Progenitor cell of endocrine pancreas (in vitro differentiated cells): Measurements from ENCODE around the gene SHOC1. TPM values are rescaled to one million over a fixed set of nuclear protein-coding genes. Genes with fewer than 3 reads are reported as not detected.

Source experiments
- DNase-seq: peaks from one replicate; pipeline ENCODE4 v3.0.0; 2021; ENCODE audit warnings: low spot score; ENCODE audit not compliant: unreplicated experiment
- H3K27ac Mint-ChIP-seq: 2 replicates; pipeline ENCODE4 v1.8.0; 2021; ENCODE audit warnings: mild to moderate bottlenecking, moderate library complexity, mixed read lengths
- H3K27me3 Mint-ChIP-seq: 2 replicates; pipeline ENCODE4 v1.8.0; 2021; ENCODE audit warnings: mixed read lengths
- H3K36me3 Mint-ChIP-seq: 2 replicates; pipeline ENCODE4 v1.8.0; 2022; ENCODE audit warnings: mixed read lengths; ENCODE audit not compliant: insufficient read depth
- H3K4me1 Mint-ChIP-seq: 2 replicates; pipeline ENCODE4 v1.8.0; 2021; ENCODE audit warnings: low read depth, mixed read lengths
- H3K4me3 Mint-ChIP-seq: 2 replicates; pipeline ENCODE4 v1.8.0; 2021; ENCODE audit warnings: low read depth, mild to moderate bottlenecking, moderate library complexity, mixed read lengths
- H3K9me3 Mint-ChIP-seq: 2 replicates; pipeline ENCODE4 v1.8.0; 2021; ENCODE audit warnings: low read depth, mixed read lengths
- total RNA-seq: library from RNA; stranded (reverse); gene quantifications from 2 replicates; pipeline ENCODE4 v1.2.1, GENCODE V29; 2021
- TF ChIP-seq, protein P1 (sequence below): fragments of 200-600 bp; sonication (generic); IDR thresholded peaks from one replicate; pipeline ENCODE4 v1.5.0; 2021; ENCODE audit warnings: antibody characterized with exemption, mild to moderate bottlenecking; ENCODE audit not compliant: unreplicated experiment

Gene SHOC1
- total RNA-seq, 1 donor from 2014 or later: not detected

DNA sequence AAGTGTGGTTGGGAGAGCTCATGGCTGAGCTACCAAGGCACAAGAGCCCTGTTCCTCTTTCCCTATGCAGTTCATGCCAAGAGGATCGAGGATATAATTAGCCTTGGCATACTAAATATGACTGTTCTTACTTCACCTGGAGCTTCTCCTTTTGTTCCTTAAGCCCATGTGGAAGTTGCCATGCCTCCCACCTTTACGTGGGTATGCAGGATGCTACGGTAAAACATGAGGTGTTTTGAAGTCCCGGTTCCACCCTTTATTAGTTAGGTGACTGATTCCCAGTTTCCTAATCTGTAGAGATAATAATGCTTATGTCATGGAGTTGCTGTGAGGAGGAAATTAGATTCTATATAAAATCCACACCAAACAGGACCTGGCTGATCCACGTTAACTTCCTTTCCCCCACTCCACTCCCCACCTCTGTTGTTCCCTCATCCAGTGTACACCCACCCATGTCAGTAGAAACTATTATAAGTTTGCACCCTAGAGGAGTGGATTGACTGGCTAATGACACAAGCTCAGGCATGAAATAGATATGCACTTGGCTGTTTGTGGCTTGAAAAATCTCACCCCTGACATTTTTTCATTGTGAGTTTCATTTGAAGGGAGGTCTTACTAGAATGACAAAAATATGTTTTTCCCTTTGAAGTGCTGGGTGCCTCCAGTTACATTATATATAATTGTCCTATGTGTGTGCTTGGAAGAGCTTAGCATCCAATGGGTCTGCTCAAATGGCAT is 36.8 kb upstream of the SHOC1 start:
- no peak overlapping the region for H3K4me3 Mint-ChIP-seq
- H3K27ac Mint-ChIP-seq: no peak overlapping the region
- H3K9me3 Mint-ChIP-seq: no peaks in the 10 kb centered on the region
- no peak for DNase-seq
- TF ChIP-seq, protein P1, sequence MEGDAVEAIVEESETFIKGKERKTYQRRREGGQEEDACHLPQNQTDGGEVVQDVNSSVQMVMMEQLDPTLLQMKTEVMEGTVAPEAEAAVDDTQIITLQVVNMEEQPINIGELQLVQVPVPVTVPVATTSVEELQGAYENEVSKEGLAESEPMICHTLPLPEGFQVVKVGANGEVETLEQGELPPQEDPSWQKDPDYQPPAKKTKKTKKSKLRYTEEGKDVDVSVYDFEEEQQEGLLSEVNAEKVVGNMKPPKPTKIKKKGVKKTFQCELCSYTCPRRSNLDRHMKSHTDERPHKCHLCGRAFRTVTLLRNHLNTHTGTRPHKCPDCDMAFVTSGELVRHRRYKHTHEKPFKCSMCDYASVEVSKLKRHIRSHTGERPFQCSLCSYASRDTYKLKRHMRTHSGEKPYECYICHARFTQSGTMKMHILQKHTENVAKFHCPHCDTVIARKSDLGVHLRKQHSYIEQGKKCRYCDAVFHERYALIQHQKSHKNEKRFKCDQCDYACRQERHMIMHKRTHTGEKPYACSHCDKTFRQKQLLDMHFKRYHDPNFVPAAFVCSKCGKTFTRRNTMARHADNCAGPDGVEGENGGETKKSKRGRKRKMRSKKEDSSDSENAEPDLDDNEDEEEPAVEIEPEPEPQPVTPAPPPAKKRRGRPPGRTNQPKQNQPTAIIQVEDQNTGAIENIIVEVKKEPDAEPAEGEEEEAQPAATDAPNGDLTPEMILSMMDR: no peak
- H3K36me3 Mint-ChIP-seq: no peaks in the 10 kb centered on the region
- H3K4me1 Mint-ChIP-seq: no peaks in the 10 kb centered on the region
- H3K27me3 Mint-ChIP-seq: peaks cover 4% of the 10 kb centered on the region

DNA sequence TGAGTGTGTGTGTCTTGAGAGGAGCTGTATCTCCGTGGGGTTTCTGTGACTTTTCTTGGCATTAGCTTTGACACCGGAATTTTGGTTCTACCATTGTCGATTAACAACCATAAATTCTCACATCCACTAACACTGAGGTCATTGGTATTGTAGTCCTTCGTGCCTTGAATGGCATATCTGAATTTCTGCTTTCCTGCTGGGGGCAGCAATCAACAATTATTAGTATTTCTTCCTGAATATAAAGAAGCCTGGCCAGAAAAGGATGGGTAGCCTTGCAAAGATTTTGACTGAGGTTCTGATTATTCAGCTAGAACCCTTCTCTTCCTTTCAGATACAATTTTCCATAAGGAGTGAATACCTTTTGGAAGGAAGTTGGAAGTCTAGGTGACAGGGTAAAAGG is 33.5 kb upstream of the SHOC1 start:
- TF ChIP-seq, protein P1: no peak

DNA sequence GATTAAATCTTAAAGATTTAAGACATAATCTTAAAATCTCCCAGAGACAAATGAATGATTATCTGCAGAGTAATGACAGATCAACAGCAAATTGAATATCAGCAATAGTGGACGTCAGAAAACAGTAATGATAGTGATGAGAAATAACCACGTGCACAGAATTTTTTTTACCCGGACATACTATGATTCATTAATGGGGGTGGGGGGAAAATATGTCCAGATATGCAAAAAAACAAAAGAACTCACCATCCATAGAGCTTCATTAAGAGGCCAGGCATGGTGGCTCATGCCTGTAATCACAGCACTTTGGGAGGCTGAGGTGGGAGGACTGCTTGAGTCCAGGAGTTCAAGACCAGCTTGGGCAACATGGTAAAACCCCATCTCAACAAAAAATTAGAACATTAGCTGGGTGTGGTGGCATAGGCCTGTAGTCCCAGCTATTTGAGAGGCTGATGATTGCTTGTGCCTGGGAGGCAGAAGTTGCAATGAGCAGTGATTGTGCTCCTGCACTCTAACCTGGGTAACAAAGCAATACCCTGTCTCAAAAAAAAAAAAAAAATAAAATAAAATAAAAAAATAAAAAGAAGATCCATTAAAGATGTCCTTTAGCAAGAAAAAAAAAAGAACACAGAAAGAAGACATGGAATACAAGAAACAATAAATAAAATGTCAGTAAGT is 30.9 kb upstream of the SHOC1 start:
- Mint-ChIP-seq H3K4me3 (no peak overlapping the region), H3K36me3 (no peaks in the 10 kb centered on the region), H3K4me1 (no peaks in the 10 kb centered on the region), H3K27me3 (no peaks in the 10 kb centered on the region), H3K27ac (no peak overlapping the region), H3K9me3 (no peaks in the 10 kb centered on the region)
- TF ChIP-seq, protein P1: no peak
- no peak for DNase-seq

More for the DNA sequence above, 33.5 kb upstream of the SHOC1 start:
- H3K36me3 Mint-ChIP-seq: no peaks in the 10 kb centered on the region
- no peak overlapping the region for H3K4me3 Mint-ChIP-seq
- H3K9me3 Mint-ChIP-seq: no peaks in the 10 kb centered on the region
- no peak overlapping the region for H3K27ac Mint-ChIP-seq
- H3K27me3 Mint-ChIP-seq: no peaks in the 10 kb centered on the region
- no peaks in the 10 kb centered on the region for H3K4me1 Mint-ChIP-seq
- DNase-seq: no peak

DNA sequence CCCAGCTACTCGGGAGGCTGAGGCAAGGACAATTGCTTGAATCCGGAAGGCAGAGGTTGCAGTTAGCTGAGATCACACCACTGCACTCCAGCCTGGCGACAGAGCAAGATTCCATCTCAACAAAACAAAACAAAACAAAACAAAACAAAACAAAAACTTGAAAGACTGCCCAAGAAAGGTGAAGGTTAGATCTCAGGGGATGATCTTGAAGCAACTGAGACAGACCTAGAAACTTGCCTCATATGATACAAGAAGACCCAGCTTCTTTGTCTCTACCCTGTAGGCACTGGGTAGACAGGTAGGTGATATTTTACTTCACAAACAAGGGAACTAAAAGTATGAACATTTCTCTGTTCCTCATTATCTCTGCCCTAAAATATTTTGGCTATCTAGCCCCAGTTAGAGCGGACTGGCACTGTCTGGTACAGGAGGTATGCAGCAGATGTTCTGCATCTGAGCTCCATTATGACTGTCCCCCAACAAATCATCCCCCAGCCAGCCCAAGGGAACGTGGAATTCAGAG is 26.3 kb upstream of the SHOC1 start:
- H3K4me3 Mint-ChIP-seq: no peak overlapping the region
- H3K4me1 Mint-ChIP-seq: peaks cover 9% of the 10 kb centered on the region
- H3K36me3 Mint-ChIP-seq: no peaks in the 10 kb centered on the region
- H3K27ac Mint-ChIP-seq: no peak overlapping the region
- H3K27me3 Mint-ChIP-seq: no peaks in the 10 kb centered on the region
- H3K9me3 Mint-ChIP-seq: no peaks in the 10 kb centered on the region
- no peak for DNase-seq
- TF ChIP-seq, protein P1: no peak

DNA sequence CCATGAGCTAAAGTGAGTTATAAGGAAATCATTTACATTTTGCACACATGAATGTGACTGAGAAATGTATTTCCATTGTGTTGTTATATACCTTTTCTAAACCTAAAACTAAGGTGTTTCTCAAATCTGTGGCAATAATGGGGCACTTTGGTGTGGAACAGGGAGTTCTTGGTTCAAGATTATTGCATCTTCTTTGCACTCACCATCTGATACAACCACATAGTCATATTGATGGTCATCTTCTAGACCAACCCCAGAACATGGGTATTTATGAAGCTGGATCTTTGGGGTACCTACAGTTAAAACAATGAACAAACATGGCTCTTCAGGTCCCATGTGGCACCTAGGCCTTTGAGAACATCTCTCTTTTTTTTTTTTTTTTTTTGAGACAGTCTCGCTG is 24.6 kb upstream of the SHOC1 start:
- H3K27ac Mint-ChIP-seq: no peak overlapping the region
- H3K36me3 Mint-ChIP-seq: no peaks in the 10 kb centered on the region
- peaks cover 4% of the 10 kb centered on the region for H3K9me3 Mint-ChIP-seq
- peaks cover 9% of the 10 kb centered on the region for H3K4me1 Mint-ChIP-seq
- H3K4me3 Mint-ChIP-seq: no peak overlapping the region
- no peaks in the 10 kb centered on the region for H3K27me3 Mint-ChIP-seq
- no peak for DNase-seq
- TF ChIP-seq, protein P1: no peak
